ENCODE measurements around the gene CTTNBP2.

The CTTNBP2 gene

GRCh38 chr7:117683430-117684175 is 189.6 kb downstream of the CTTNBP2 start:
- DNase-seq (ENCODE audit: low spot score): no peak

DNA sequence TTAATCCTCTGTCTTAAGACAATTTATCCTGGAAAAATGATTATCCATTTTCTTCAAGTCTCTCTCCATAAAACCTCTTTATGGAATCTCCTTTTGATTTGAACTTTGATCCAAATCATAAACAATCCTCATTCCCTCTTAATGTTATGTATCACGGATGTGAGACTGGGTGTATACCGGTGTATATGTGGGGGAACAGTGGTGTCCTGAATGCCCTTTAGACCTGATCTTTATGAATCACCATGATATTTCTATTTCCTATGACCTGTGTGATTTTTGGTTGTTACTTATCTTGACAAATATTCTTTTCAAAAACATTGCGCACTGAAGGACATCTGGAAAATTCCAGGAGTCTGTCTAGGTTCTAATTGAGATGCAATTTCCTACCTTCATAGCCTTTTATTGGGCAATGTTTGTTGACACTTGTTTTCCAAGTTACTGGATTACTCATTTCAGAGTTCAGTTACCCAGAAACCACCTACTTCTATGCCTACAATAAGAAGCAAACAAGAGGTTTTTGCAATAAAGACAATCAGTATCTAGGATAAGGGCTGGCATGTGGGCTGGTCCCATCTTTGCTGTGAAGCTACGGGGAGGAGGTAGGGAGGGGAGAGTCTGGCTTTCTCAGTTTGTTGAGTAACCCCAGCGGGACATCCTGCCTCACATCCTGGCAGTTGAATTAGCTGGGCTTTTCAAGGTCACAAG is 190.4 kb downstream of the CTTNBP2 start:
- no peak for DNase-seq (ENCODE audit: low spot score)

DNA sequence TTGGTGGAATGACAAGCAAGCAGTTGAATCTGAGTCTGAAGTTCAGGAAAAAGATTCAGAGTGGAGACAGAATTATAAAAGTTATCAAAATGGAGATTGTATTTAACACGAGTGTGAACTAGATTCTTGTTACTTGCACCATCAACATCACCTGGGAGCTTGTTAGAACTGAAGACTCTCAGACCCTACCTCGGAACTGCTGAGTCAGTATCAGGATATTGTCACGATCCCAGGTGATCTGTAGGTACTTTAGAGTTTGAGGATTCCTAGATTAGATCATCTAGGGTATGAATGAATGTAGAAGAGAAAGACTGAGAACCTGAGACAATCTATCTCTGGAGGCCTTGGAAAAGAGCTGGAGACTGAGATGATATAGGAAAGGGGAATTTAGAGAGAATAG is 194.1 kb downstream of the CTTNBP2 start:
- DNase-seq (ENCODE audit: low spot score): no peak

- no peak for DNase-seq (ENCODE audit: low spot score)
Observed at GRCh38 chr7:117675497-117676435, 197.5 kb downstream of the CTTNBP2 start.

- no peak for DNase-seq (ENCODE audit: low spot score)
Observed at GRCh38 chr7:117674617-117675016, 198.6 kb downstream of the CTTNBP2 start.

DNA sequence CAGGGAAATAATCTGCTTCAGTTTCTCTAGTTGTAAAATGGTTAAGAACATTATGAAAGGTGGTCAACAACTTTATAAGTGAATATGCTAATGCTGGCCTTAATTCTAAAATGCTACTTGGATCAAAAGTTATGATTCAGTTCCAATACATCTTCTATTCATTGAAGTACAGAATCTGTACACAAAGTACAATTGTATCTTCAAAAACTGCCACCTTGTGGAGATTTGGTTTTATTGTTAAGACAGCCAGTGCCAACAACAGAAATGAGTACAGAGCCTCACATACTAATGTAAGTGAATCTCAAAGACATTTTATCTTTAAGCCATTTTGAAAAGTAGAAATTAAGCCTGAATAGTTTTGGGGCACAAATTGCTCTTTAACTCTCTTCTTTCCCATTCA is 199.4 kb downstream of the CTTNBP2 start:
- no peak for DNase-seq (ENCODE audit: low spot score)

DNA sequence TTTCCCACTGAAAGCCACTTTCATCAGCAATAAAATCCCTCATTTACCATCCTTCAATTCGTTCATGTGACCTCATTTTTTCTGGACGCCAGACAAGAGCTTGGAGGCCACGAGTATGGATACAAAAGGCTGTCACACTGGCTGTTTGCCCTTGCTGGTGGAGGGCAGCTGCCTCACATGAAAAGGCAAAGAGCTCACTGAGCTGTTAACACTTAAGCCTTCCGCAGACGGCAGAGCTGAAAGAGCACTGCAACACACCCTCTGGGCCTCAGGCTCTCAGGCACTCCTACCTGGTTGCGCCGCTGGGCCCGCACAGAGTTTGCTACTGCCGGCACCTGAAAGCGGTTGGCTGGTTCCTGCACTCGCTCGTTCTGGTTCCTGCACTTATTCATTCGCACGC is 199.9 kb downstream of the CTTNBP2 start:
- DNase-seq (ENCODE audit: low spot score): no peak

GRCh38 chr7:117672453-117672852 is 200.8 kb downstream of the CTTNBP2 start:
- DNase-seq (ENCODE audit: low spot score): no peak

DNA sequence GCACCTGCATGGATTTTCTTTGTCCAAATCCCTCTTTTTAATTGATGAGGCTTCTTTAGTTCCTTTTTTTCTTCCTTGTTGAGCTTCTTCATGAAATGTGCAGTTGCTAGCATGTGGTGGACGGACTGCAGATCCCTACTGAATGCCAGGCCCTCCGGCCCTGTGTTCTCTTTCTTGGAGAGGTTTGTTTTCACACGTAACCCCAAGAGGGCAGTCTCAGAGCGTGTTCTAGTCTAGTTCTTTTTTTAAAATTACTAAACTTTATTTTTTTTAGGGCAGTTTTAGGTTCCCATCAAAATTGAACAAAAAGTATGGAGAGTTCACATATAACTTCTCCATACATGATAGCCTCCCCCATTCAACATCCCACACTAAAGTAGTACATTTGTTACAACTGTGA is 203.4 kb downstream of the CTTNBP2 start:
- no peak for DNase-seq (ENCODE audit: low spot score)

GRCh38 chr7:117667456-117667855 is 205.8 kb downstream of the CTTNBP2 start:
- DNase-seq (ENCODE audit: low spot score): no peak

DNA sequence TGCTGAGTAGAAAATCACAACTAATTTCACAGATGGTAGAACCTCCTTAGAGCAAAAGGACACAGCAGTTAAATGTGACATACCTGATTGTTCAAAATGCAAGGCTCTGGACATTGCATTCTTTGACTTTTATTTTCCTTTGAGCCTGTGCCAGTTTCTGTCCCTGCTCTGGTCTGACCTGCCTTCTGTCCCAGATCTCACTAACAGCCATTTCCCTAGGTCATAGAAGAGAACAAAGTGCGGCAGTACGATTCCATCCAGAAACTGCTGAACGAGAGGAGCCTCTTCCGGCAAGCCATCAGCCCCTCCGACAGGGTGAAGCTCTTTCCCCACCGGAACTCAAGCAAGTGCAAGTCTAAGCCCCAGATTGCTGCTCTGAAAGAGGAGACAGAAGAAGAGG is 206.6 kb downstream of the CTTNBP2 start:
- no peak for DNase-seq (ENCODE audit: low spot score)

GRCh38 chr7:117666031-117666430 is 207.2 kb downstream of the CTTNBP2 start:
- DNase-seq (ENCODE audit: low spot score): no peak

- no peak for DNase-seq (ENCODE audit: low spot score)
Observed at GRCh38 chr7:117665368-117665767, 207.9 kb downstream of the CTTNBP2 start.

- no peak for DNase-seq (ENCODE audit: low spot score)
Observed at GRCh38 chr7:117664047-117664446, 209.2 kb downstream of the CTTNBP2 start.

DNA sequence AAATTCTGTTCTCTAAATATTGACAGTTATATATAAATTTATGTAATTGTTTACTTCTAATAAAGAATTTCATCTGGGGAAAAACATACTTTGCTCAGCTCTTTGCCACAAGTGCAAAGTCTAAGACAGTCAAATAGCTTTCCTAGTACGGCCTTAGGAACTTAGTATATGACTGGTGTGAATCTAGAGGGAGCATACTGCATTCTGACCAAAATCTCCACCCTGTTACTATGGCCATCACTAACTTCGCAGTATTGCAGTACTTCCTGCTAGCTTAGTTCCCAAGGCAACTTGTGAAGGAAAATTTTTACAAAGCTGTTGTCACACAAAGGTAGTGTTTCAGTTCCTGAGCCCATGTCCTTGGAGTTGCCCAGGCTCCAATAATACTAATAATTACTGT is 211.9 kb downstream of the CTTNBP2 start:
- no peak for DNase-seq (ENCODE audit: low spot score)

Measured in HuH-7.5 (cell line).